Islet precursor cell (in vitro differentiated cells): ENCODE data around the gene SMAD4.
"Not testable (repeated sequence)": the region's sequence is repeated elsewhere in the genome, so short reads cannot be mapped to it uniquely, and the experiment has no call there.

Experiments
- DNase-seq: peaks from one replicate; pipeline ENCODE4 v3.0.0-alpha.2; 2018

Gene SMAD4

DNA sequence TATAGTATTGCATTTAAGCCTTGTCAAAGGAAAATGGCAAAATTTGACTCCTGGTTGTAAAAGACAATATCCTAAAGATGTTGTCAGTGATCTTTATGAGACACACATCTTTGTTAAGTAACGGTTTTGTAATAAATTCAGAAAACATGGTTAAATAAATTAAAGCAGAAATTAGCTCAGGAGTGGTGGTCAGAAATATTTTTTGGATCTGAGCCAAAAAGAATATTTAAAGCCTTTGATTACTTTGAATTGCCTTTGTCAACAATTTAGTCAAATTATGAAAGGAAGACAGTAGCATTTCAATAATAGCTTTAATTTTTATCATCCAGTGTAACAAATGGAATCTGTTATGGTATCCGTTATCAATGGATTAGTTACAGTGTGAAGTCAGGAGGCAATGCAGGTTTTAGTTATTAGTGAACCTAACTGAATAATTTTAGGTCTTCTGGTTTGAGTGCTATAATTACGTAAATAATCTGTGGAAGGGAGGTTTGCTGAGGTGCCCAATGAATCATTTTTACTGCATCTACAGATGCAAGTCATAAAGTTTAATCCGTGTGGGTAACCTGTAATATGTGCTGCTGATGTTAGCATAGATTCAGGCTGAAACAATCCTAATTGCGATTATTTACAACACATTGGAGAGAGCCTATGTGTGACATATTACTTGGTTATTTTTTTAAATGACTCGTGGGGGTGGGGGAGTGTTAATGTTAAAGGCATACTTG, 42.7 kb downstream of the SMAD4 start:
- no peak for DNase-seq

DNA sequence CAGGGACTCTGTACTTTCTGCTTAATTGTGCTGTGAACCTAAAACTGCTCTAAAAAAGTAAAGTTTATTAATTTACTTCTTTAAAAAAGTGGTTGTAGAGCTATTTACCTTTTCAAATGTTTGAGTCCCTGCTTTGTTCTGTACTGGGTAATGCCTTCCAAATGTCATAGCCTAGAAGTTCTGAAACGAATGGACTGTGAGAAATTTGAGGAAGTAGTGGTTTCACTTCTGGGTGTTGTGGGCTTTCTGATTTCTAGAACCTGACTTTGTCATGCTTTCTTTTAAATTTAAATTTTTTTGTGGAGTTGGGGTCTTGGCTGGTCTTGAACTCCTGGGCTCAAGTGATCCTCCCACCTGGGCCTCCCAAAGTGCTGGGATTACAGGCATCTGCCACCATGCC, 44.6 kb downstream of the SMAD4 start:
- no peak for DNase-seq

DNA sequence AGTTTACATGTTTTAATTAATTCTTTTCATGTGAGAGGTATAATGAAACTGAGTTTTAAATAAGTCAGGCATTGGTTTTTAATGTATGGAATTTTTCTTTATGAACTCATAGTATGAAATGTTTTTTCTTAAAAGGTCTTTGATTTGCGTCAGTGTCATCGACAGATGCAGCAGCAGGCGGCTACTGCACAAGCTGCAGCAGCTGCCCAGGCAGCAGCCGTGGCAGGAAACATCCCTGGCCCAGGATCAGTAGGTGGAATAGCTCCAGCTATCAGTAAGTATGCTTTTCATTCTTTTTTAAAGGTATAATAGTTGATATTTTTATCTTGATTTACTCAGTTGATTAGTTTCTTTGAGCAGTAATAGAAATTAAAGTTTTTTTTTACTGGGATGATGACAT, 46.5 kb downstream of the SMAD4 start:
- no peak for DNase-seq

DNA sequence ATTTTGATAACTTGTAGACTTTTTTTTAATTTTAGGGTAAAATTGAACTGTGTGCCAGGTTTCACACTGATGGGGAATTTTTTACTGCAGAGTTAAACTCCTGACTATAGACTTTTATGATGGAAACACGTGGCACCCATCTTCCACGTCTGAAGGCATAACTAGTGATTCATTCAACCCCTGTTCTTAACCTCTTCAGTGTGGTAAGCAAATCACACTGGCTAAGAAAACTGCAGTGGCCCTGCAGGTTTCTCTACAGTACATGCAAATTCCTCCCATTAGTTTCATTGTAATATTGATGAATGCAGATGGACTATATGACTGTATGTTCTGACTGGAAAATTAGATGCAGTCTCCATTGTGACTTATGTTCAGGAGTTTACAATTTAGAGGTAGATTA, 47.2 kb downstream of the SMAD4 start:
- DNase-seq = no peak

DNA sequence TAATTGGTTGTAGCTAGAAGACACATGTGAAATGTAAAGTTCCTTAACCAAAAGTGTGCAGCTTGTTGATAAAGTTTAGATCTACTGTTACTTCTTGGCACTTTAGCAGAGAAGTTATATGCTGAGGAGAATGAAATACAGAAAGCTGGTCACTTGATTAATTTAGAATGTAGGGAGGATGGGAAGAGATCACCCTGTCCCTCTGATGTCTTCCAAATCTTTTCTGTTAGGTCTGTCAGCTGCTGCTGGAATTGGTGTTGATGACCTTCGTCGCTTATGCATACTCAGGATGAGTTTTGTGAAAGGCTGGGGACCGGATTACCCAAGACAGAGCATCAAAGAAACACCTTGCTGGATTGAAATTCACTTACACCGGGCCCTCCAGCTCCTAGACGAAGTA, 48.0 kb downstream of the SMAD4 start:
- DNase-seq = no peak

DNA sequence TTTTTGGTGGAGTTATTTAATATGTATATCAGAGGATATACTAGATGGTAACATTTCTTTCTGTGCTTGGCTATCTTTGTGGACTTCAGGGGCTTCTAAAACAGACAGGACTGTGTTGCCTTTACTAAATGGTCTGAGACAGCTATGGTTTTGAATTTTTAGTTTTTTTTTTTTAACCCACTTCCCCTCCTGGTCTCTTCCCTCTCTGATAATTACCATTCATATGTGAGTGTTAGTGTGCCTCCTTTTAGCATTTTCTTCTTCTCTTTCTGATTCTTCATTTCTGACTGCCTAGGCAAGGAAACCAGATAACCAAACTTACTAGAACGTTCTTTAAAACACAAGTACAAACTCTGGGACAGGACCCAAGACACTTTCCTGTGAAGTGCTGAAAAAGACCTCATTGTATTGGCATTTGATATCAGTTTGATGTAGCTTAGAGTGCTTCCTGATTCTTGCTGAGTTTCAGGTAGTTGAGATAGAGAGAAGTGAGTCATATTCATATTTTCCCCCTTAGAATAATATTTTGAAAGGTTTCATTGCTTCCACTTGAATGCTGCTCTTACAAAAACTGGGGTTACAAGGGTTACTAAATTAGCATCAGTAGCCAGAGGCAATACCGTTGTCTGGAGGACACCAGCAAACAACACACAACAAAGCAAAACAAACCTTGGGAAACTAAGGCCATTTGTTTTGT, 52.7 kb downstream of the SMAD4 start:
- no peak for DNase-seq

DNA sequence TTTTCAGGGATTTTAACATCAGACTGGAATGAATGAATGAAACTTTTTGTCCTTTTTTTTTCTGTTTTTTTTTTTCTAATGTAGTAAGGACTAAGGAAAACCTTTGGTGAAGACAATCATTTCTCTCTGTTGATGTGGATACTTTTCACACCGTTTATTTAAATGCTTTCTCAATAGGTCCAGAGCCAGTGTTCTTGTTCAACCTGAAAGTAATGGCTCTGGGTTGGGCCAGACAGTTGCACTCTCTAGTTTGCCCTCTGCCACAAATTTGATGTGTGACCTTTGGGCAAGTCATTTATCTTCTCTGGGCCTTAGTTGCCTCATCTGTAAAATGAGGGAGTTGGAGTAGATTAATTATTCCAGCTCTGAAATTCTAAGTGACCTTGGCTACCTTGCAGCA, 53.4 kb downstream of the SMAD4 start:
- no peak for DNase-seq

DNA sequence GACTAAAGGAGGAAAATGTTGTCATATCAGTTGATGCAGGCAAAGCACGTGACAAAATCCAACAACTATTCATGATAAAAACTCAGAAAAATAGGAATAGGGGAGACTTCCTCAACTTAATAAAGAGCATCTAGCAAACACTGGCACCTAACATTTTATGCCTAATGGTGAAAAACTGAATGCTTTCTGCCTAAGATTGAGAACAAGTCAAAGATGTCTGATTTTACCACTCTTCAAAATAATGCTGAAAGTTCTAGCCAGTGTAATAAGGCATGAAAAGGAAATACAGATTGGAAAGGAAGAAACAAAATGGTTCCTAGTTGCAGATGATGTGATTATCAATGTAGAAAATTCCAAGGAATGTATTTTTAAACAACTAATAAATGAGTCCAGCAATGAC, 58.4 kb downstream of the SMAD4 start:
- DNase-seq = no peak

DNA sequence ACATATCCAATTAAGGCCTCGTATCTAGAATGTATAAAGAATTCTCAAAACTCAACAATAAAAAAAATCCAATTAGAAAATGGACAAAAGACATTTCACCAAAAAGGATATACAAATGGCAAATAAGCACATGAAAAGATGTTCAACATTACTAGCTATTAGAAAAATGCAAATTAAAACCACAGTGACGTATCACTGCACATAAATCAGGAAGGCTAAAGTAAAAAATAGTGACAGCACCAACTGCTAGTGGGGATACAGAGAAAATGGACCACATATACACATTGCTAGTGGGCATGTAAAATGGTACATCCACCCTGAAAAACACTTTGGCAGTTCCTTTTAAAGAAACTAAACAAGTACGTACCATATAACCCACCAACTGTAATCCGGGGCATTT, 59.7 kb downstream of the SMAD4 start:
- DNase-seq = no peak

DNA sequence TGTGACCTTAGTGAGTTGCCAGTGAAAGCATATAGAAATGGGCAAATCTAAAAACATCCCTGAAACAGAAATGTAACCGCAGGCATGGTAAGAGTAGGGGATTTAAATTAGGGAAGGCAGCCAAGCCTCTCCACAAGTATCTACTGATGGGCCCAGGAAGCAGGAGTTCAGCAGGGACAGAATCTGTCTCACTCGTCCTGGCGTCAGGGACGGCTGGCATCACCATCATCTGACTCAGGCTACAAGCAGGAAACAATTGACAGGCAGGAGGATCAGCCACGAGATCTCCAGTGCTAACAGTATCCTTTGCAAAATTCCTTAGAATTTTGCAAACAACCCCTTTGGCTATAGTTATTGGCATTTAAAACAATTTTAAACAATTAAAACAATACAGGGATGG, 61.3 kb downstream of the SMAD4 start:
- no peak for DNase-seq

DNA sequence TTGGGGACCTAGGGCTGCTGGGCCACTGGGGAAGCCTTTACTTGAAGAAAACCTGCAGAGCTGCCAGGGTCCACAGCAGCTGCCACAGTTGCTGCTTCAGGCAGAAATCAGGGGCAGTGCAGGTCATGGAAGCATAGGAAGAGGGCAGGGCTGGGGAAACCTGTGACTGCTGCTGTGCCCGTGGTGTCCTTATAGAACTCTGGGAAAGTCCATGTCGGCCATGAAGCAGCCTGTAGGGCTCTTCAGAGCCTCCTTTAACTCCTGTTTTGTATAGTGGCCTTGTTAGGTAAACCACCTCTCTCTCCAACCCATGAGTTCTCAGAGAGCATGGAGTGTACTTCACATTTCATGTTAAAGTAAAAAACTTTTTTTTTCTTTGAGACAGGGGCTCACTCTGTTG, 62.1 kb downstream of the SMAD4 start:
- DNase-seq = no peak

DNA sequence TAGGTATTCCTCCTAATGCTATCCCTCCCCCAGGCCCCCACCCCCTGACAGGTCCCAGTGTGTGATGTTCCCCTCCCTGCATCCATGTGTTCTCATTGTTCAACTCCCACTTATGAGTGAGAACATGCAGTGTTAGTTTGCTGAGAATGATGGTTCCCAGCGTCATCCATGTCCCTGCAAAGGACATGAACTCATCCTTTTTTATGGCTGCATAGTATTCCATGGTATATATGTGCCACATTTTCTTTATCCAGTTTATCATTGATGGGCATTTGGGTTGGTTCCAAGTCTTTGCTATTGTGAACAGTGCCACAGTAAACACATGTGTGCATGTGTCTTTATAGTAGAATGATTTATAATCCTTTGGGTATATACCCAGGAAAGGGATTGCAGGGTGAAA, 63.0 kb downstream of the SMAD4 start:
- not testable (repeated sequence) for DNase-seq

DNA sequence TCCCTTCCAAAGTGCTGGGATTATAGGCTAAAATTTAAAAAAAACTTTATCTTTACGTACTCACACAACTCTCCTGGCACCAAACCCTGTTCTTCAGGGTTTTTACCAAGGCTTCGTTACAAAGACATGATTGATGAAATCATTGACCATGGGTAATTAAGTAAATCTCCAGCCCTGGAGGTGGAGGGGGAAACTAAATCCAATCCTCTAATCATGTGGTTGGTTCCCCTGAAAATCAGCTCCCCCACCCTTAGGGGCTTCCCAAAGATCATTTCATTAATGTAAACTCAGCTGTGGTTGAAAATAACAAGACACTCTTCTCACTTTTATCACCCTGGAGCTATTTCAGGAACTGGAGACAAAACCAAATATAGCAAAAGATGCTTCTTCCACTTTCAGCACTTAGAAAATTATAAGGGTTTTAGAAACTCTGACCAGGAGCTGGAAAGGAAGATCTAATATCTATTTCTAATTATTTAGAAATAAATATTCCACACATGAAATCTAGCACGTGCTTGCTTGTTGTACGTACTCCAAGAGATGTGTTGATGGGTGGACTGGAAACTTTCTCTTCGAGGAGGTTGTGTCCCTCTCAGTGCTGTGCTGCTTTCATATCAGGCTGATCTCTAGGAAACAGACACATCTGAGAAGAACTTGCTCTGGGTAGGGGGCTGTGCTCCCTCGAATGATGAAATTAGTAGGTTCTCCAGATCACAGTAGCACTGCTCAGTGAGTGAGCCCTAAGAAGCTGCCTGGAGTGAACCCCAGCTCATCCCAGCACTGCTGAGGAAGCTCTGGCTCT, 67.2 kb downstream of the SMAD4 start:
- DNase-seq = no peak

DNA sequence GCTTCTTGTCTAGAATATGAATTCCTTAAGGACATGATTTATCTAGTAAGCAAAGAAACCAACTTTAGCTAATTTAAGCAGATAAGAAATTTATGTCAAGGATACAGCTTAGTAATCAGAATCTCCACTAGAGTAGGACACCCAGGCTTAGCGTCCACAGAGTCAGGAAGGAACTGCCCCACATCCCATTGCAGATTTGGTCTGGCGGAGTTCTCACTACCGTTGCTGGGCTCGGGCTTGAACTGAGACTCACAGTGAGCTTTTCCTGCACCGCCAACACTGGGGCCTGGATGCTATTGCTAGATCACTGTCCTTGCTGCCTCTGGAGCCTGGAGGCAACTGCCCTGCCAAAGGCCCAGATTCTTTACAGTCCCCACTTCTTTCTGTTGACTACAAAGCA, 68.1 kb downstream of the SMAD4 start:
- DNase-seq = no peak

DNA sequence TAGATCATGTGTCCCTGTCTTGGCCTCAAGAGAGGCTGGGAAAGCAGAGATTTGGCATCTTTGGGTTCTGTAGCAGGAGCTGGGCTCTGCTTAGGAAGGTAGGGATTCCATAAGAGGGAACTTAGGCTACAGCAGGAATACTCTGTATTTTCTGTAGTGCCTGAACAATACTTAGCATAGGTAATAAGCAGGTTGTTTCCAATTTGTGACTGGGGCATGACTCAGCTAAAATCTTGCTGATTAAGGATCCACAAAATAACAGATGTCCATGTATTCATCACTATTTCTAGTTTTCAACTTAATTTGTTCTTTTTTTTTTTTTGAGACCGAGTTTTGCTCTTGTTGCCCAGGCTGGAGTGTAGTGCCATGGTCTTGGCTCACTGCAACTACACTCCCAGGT, 68.5 kb downstream of the SMAD4 start:
- DNase-seq = no peak

DNA sequence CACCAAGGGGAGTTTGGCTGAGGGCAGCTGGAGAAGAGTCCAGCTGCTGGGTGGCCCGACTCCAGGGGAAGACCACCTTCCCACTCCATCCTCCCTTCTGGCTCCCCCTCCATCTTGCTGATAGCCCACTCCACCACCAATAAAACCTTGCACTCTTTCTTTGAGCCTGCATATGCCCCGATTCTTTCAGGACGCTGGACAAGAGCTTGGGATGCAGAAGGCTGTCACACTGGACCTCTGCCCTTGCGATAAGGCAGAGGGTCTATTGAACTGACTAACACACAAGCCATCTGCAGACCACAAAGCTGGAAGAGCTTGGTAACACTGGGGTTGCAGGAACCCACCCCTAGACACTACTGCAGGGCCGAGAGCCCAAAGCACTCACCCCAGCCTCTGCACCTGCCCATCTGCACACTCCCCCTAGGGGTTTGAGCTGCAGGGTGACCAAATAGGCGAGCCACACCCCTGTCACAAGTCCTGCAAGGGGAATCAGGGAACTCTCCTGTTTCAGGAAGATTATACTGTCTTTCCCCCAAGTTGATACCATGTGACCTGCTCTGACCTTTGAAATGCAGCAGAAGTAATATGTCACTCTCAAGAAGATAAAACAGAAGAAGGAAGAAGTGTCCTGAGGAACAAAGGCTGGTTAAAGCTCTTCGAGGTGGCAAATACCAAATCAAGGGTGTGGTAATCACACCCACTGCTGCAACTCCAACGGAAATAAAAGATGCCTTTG, 70.5 kb downstream of the SMAD4 start:
- no peak for DNase-seq

DNA sequence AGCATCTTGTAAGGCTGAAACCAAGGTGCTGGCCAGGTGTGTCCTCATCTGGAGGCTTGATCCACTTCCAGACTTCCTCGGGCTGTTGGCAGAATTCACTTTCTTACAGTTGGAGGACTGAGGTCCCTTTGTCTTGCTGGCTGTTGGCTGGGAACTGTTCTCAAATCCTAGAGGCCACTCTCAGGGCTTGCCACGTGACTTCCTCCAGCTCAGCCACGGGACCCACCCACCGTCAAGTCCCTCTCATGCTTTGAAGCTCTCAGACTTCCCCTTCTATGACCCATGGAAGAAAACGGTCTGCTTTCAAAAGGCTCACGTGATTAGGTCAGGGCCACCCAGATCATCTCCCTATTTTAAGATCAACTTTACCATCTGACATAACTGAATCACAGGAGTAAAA, 77.1 kb downstream of the SMAD4 start:
- no peak for DNase-seq

DNA sequence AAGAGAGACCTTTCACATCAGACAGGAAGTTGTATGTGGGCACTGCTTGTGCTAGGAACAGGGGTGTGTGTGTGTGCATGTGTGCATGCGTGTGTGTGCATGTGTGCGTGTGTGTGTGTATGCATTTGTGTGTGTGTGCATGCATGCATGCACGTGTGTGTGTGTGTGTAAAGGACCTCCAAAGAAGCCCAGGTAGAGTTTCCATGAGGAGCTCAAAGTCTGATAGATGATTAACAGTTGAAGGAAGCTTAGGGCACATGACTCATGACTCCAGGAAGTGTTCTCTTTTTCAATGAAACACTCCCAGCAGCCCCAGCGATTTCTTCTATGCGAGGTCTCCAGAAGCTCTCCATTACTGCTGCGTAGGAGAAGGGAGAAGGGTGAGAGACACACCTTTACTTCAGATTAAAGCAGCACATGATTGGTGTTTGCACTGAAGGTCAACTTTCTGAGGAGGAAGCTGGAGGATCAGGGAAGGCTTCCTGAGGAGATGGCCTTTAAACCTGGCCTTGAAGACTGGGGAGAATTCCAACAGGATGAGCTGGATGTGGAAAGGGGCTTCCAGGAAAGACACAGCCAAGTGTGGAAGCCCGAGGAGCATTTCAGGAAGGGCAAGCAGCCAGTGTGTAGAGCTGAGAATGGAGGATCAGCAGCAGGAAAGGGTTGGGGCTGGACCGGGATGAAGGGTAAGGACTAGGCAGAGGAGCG, 77.7 kb downstream of the SMAD4 start:
- no peak for DNase-seq

DNA sequence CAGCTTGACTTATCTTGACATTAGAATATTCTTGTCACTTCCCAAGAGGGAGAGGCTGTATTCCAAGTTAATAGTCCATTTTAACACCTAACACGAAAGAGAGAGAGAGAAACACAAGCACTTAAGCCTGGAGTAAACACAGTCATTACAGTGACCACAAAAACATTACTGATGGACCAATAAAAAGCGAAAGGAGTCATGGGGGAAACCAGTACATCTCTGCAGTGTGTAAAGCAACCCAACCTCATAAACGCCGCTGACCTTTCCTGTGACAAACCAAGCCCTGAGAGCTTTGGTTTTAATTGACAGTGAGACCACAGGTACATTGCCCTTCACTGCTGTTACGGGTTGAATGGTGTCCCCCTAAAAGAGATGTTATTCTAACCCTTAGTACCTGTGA, 78.3 kb downstream of the SMAD4 start:
- DNase-seq = no peak

DNA sequence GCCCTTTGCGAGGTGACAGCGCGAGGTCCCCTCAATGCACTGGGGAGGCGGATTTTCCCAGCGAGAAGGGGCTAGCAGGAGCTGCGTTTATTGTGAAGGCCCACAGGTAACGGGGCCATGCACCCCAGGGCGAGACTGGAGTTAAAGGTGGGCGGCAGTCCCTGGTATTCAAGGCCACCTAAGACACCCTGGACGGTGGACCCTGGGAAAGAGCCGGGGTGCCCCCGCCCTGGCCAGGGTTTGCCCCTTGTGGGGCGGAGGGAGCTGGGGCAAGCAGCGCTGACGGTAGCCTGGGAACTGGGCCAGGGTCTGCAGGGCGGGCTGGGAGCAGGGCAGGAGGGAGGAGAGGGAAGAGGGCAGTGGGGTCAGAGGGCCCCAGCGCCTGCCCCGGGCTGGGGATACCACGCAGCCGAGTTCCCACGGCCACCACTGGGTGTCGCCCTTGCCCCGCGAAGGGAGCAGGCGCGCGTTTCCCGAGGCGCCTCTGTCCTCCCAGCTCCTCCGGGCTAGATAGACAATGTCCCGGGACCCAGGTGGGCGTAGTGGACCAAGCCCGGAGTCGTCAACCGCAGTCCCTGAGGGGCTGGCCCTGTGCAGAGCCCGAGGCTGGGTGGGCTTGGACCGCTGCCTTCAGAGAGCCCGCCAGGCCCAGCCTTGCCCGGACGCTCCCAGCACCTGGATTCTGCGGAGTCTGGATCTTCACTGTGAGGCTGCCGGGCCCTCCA, 80.2 kb downstream of the SMAD4 start:
- DNase-seq = peak; percentile 79

DNA sequence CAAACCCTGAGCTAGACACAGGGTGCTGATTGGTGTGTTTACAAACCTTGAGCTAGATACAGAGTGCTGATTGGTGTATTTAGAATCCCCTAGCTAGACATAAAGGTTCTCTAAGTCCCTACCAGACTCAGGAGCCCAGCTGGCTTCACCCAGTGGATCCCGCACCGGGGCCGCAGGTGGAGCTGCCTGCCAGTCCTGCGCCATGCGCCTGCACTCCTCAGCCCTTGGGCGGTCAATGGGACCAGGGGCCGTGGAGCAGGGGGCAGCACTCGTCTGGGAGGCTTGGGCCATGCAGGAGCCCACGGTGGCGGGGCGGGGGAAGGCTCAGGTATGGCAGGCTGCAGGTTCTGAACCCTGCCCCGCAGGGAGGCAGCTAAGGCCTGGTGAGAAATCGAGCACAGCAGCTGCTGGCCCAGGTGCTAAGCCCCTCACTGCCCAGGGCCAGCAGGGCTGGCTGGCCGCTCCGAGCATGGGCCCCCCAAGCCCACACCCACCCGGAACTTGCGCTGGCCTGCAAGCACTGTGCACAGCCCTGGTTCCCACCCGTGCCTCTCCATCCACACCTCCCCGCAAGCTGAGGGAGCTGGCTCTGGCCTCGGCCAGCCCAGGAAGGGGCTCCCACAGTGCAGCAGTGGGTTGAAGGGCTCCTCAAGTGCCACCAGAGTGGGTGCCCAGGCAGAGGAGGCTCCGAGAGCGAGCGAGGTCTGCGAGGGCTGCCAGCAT, 81.8 kb downstream of the SMAD4 start:
- not testable (repeated sequence) for DNase-seq
